ENCODE data around the gene SHISA9.

DNA sequence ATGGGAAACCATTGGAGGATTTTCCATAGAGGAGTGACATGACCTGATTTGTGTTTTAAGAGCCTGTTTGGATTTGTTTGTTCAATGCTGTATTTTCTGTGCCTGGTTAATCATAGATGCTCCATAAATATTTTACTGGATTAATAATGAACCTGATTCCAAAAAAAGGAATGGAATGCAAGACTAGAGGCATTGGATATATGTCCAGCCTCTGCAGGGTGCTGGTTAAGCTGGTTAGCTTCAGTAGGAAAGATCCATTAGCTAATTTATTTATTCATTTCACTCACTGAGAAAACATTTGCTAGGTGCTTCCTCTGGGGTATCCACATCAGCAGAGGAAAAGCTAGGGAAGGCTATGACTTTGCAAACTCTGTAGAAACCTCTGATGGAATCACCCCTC, 57.7 kb downstream of the SHISA9 start:
- no peak for TF ChIP-seq POLR2A (IDR thresholded peaks at IDR 0.05; ENCODE audit: low read length)
- TF ChIP-seq GATA1 (IDR thresholded peaks at IDR 0.05; ENCODE audit: low read depth, low read length), result no peak

All from erythroblast (primary cell).